Type B pancreatic cell (in vitro differentiated cells): ENCODE measurements around the gene MARCHF2. TPM values are rescaled to one million over a fixed set of nuclear protein-coding genes. Genes with fewer than 3 reads are reported as not detected.
"Not testable (repeated sequence)": the region's sequence is repeated elsewhere in the genome, so short reads cannot be mapped to it uniquely, and the experiment has no call there.

Experiments
- DNase-seq: peaks from one replicate; pipeline ENCODE4 v3.0.0; 2021; ENCODE audit warnings: mixed read lengths; ENCODE audit not compliant: unreplicated experiment; ENCODE audit errors: extremely low spot score
- H3K27ac Mint-ChIP-seq: 2 replicates; pipeline ENCODE4 v1.8.0; 2021; ENCODE audit warnings: mild to moderate bottlenecking, mixed read lengths
- H3K27me3 Mint-ChIP-seq: 2 replicates; pipeline ENCODE4 v1.8.0; 2021; ENCODE audit warnings: mixed read lengths
- H3K36me3 Mint-ChIP-seq: 2 replicates; pipeline ENCODE4 v1.8.0; 2021; ENCODE audit warnings: mixed read lengths
- H3K4me1 Mint-ChIP-seq: one replicate; pipeline ENCODE4 v1.8.0; 2021; ENCODE audit warnings: mixed read lengths; ENCODE audit not compliant: unreplicated experiment
- H3K4me3 Mint-ChIP-seq: 2 replicates; pipeline ENCODE4 v1.8.0; 2021; ENCODE audit warnings: mild to moderate bottlenecking, mixed read lengths
- H3K9me3 Mint-ChIP-seq: 2 replicates; pipeline ENCODE4 v1.8.0; 2021; ENCODE audit warnings: mixed read lengths
- total RNA-seq: library from RNA; stranded (reverse); gene quantifications from 2 replicates; pipeline ENCODE4 v1.2.1, GENCODE V29; 2021; ENCODE audit warnings: low replicate concordance
- TF ChIP-seq, protein P1 (sequence below): fragments of 200-600 bp; sonication (generic); conservative IDR thresholded peaks from 2 replicates; pipeline ENCODE4 v1.5.0; 2021; ENCODE audit warnings: antibody characterized with exemption, mild to moderate bottlenecking

MARCHF2 gene
- total RNA-seq, 1 donor from 2014 or later: 15.5 TPM

DNA sequence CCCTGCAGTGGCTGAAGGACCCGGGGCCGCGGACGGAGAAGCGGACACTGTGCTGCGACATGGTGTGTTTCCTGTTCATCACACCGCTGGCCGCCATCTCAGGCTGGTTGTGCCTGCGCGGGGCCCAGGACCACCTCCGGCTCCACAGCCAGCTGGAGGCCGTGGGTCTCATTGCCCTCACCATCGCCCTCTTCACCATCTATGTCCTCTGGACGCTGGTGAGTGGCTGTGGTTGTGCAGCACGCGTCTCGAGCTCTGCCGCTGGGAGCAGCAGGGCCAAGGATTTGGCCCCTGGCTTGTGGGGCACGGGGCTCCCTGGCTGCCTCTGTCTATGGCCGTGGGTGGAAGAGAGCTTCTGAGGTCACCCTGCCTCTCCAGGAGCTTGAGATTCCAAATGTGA, 17.5 kb downstream of the MARCHF2 start:
- Mint-ChIP-seq H3K27ac (no peak overlapping the region), H3K9me3 (no peaks in the 10 kb centered on the region), H3K27me3 (no peaks in the 10 kb centered on the region), H3K4me1 (no peaks in the 10 kb centered on the region), H3K4me3 (no peak overlapping the region), H3K36me3 (no peaks in the 10 kb centered on the region)
- no peak for DNase-seq
- TF ChIP-seq, protein P1, sequence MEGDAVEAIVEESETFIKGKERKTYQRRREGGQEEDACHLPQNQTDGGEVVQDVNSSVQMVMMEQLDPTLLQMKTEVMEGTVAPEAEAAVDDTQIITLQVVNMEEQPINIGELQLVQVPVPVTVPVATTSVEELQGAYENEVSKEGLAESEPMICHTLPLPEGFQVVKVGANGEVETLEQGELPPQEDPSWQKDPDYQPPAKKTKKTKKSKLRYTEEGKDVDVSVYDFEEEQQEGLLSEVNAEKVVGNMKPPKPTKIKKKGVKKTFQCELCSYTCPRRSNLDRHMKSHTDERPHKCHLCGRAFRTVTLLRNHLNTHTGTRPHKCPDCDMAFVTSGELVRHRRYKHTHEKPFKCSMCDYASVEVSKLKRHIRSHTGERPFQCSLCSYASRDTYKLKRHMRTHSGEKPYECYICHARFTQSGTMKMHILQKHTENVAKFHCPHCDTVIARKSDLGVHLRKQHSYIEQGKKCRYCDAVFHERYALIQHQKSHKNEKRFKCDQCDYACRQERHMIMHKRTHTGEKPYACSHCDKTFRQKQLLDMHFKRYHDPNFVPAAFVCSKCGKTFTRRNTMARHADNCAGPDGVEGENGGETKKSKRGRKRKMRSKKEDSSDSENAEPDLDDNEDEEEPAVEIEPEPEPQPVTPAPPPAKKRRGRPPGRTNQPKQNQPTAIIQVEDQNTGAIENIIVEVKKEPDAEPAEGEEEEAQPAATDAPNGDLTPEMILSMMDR: no peak

DNA sequence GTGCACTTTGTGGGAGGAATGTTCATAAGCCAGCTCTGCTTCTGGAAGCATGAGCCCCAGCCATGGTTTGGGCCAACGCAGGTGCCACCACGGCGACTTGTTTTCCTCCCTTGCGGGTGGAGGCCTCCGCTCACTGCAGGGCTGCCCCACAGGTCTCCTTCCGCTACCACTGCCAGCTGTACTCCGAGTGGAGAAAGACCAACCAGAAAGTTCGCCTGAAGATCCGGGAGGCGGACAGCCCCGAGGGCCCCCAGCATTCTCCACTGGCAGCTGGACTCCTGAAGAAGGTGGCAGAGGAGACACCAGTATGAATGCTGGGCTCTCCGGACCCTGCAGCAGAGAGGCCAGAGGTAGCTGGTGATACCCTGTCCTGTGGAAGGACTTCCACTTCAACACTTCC, 25.1 kb downstream of the MARCHF2 start:
- Mint-ChIP-seq H3K27me3 (no peaks in the 10 kb centered on the region), H3K4me3 (no peak overlapping the region), H3K4me1 (no peaks in the 10 kb centered on the region), H3K36me3 (no peaks in the 10 kb centered on the region), H3K27ac (no peak overlapping the region), H3K9me3 (no peaks in the 10 kb centered on the region)
- TF ChIP-seq, protein P1: no peak
- DNase-seq: no peak

DNA sequence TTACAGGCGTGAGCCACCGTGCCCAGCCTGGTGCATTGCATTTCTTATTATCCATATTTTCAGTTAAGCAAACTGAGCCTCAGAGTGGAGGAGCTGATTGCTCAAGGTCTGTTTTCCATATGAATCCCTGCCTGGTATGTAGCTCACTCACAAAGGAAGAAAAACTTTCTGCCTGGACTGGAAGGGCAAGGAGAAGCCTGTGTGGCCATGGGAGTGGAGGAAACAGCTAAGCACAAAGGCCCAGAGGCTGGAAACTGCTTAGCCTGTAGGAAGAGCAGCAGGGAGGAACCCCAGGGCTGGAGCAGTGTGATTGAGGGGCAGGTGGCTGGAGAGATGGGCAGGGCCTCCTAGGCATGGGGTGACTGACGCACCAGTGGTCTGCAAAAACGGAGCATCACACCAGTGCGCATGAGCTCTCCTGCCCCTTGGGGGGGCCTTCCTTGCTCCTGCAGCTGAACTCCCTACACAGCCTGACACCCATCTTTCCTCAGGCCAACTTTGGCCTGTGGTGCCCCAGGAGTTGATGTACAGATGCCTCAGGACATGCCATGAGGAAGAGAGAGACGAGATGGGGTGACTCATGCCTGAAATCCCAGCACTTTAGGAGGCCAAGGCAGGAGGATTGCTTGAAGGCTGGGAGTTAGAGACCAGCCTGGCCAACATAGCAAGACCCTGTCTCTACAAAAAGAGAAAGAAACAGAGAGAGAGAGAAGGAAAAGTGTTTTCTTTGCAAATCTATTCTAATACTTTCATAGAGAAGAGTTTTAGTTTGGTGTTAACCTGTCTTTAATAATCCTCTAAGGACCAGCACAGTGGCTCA, 28.8 kb downstream of the MARCHF2 start:
- TF ChIP-seq, protein P1: no peak
- Mint-ChIP-seq H3K27ac (peak overlapping the region; percentile 70), H3K4me3 (peak overlapping the region; percentile 70), H3K9me3 (no peaks in the 10 kb centered on the region), H3K27me3 (no peaks in the 10 kb centered on the region), H3K4me1 (peaks cover 17% of the 10 kb centered on the region), H3K36me3 (peaks cover 10% of the 10 kb centered on the region)
- no peak for DNase-seq

DNA sequence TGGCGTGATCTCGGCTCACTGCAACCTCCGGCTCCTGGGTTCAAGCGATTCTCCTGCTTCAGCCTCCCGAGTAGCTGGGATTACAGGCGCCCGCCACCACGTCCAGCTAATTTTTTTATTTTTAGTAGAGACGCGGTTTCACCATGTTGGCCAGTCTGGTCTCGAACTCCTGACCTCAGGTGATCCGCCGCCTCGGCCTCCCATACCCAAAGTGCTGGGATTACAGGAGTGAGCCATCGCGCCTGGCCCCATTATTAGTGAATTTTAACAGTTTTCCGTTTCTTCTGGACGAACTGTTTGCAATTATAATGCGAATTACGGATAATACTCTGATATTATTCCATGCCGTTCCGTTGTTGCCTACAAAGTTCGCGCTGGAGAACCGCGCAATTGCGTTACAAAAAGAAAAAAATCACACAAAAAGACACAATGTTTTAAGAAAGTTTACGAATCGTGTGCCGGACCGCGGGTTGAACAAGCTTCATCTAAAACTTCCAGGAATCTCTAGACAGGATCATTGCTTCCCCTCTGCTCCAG, 31.1 kb downstream of the MARCHF2 start:
- not testable (repeated sequence) for DNase-seq, H3K9me3 Mint-ChIP-seq, H3K27me3 Mint-ChIP-seq
- Mint-ChIP-seq H3K36me3 (peaks cover 20% of the 10 kb centered on the region), H3K4me3 (peak overlapping the region; percentile 95), H3K4me1 (peaks cover 33% of the 10 kb centered on the region), H3K27ac (peak overlapping the region; percentile 95)

DNA sequence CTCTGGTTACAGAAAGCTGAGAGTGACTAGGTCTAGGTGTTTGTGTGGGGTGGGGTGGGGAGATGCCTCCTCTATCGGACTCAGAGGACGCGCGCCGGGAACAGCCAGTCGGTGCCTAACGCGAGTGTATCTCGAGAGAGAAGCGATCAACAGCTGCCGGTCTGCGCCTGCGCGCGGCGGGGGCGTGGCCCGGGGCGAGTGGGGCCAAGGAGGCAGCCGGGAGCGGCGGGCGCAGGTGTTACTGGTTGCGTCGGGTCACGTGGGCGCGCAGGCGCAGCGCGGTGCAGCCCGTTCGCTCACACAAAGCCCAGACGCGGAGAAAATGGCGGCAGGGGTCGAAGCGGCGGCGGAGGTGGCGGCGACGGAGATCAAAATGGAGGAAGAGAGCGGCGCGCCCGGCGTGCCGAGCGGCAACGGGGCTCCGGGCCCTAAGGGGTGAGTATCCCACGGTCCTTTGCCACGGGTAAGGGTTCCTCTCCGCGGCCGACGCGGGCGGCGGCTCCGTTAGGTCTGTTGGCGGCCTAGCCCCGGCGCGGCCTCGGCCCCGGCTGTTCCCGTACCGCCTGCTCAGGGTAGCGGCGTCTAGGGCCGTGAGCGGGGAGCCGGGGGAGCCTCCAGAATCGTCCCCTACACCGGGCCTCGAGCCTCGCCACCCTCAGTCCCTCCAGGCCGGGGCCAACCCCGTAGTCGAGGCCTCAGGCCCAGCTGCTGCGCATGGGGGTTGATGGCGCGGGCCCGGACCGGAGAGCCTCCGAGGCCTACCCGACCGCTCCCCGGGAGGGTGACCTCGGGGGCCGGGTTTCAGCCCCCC, 31.8 kb downstream of the MARCHF2 start, which contains the start of gene HNRNPM:
Gene HNRNPM (plus strand): TSS at position 299 of the 811 bp plus-strand sequence. CDS start 24 bp downstream, at position 323.
- Mint-ChIP-seq H3K9me3 (no peaks in the 10 kb centered on the region), H3K4me3 (peak within 1 kb of the TSS; percentile 95), H3K4me1 (peaks cover 36% of the 10 kb centered on the region), H3K27ac (peak within 1 kb of the TSS; percentile 95), H3K27me3 (no peaks in the 10 kb centered on the region), H3K36me3 (peaks cover 22% of the 10 kb centered on the region)
- TF ChIP-seq, protein P1: no peak
- peak; percentile 100 for DNase-seq
